GM12875 (cell line): ENCODE measurements around the gene DGKI.

Experiments used
- H3K4me3 ChIP-seq: one replicate; pipeline ENCODE4 v1.5.1; 2011; ENCODE audit warnings: low read depth, low read length, control low read depth
- CTCF ChIP-seq: IDR thresholded peaks from 2 replicates; pipeline ENCODE4 v1.5.1; 2011; ENCODE audit warnings: low read depth, mild to moderate bottlenecking, control low read depth, inconsistent platforms, low read length, moderate library complexity, borderline replicate concordance; ENCODE audit not compliant: insufficient read depth

The DGKI gene

GRCh38 chr7:137681657-137682562 is 164.9 kb downstream of the DGKI start:
- H3K4me3 ChIP-seq = no peak overlapping the region
- TF ChIP-seq CTCF = no peak

DNA sequence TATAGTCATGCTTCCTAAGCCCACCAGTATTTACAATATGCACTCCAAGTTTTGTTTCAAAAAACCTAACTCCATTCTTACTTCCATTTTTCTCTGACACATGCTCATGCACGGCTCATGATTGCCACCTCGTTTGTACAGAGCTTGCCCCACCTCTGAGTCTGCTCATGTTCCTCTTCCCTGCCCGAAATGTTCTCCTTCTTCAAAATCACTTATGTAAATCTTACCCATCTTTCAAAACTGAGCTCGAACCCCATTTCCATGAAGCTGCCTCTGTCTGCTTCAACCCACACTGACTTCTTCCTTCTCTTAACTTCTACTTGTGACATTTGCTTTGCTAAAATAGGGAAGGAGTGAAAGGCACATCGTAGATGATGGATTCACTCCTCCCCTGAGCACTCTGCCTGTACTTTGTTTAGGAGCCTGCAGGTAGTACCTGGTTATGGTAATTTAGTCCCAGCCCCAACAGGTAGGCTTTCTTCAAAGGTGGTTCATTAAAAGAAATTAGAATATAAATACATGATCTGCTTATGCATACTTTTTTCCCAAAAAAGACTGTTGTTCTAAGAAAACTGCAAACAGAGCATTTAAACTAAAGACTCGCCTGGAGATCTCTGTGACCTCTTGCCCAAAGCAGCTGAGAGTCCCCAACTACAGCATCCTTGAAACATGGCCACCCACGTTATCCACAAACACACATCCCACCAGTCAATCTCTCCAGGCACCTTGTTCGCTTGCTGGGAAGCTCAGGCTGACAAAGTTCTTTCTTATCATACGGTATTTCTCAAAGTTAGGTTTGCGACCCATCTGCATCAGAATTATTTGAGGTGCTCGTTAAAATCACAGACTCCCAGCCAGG is 172.0 kb downstream of the DGKI start:
- no peak for TF ChIP-seq CTCF
- H3K4me3 ChIP-seq = no peak overlapping the region

DNA sequence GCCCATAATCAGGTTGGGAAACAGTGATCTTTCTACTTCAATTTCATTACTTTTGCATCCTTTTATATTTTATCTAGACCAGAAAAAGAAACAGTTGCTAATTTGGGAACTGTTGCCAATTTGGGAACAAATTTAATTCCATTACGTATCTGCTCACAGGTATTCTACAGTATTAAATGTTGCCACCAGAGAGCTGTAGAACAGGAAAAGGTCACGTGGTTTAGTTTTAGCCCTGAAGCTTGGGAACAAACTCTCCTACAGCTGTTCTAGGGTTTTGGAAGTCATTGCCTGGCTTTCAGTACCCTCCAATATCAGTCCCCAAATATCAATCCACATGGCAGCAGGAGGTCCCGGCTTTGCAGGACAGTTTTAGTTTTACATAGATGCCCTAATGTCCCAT is 172.7 kb downstream of the DGKI start:
- H3K4me3 ChIP-seq = no peak overlapping the region

GRCh38 chr7:137671920-137672319 is 174.9 kb downstream of the DGKI start:
- TF ChIP-seq CTCF = no peak
- H3K4me3 ChIP-seq = no peak overlapping the region

More for the DNA sequence above, 172.7 kb downstream of the DGKI start:
- TF ChIP-seq CTCF = no peak

- no peak for TF ChIP-seq CTCF
Measured at GRCh38 chr7:137670222-137671064, 176.3 kb downstream of the DGKI start.

DNA sequence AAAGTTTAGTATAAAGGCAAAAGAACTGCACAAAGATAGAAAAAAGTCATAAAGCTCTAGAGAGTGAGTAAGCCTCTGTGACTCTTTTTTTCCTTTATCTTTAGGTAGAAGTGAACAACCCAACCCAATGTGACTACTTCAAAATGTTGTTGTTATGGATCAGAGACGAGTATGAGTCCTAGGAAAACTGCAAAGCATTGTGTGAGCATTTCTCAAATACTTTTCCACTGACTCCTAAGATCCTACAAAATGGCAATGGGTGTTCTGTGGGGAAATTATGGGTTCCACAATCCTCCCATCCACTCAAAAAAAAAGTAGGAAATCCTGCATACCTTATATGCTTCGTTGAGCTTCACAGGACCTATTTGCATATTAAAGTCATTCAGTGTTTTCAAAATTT is 177.1 kb downstream of the DGKI start:
- H3K4me3 ChIP-seq = no peak overlapping the region
- TF ChIP-seq CTCF = no peak

More at GRCh38 chr7:137670222-137671064, 176.3 kb downstream of the DGKI start:
- H3K4me3 ChIP-seq = no peak overlapping the region
